ENCODE data around the gene SFPQ.

The SFPQ gene

DNA sequence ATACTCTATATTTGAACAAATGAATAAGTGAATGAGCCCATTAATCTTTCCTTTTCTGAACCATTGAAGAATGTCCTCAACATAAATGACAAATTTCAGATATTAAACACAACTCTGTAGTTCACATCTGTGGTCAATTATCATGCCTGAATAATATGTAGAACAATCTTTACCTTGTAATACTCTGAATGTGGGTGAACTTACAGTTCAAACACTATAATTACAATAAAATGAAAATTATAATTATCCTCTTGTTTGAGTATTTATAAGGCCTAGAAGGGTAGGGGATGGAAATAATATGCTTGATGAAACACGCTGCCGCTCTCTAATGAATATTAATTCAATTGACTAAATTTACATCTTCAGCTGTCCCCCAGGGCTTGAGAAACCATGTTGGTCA is 8.7 kb upstream of the SFPQ start:
- Mint-ChIP-seq H3K4me1 (ENCODE audit: low read depth) (peaks cover 8% of the 10 kb centered on the region), H3K4me3 (no peak overlapping the region), H3K36me3 (ENCODE audit: low read depth) (no peaks in the 10 kb centered on the region), H3K27ac (no peak overlapping the region), H3K27me3 (no peaks in the 10 kb centered on the region), H3K9me3 (no peaks in the 10 kb centered on the region)

DNA sequence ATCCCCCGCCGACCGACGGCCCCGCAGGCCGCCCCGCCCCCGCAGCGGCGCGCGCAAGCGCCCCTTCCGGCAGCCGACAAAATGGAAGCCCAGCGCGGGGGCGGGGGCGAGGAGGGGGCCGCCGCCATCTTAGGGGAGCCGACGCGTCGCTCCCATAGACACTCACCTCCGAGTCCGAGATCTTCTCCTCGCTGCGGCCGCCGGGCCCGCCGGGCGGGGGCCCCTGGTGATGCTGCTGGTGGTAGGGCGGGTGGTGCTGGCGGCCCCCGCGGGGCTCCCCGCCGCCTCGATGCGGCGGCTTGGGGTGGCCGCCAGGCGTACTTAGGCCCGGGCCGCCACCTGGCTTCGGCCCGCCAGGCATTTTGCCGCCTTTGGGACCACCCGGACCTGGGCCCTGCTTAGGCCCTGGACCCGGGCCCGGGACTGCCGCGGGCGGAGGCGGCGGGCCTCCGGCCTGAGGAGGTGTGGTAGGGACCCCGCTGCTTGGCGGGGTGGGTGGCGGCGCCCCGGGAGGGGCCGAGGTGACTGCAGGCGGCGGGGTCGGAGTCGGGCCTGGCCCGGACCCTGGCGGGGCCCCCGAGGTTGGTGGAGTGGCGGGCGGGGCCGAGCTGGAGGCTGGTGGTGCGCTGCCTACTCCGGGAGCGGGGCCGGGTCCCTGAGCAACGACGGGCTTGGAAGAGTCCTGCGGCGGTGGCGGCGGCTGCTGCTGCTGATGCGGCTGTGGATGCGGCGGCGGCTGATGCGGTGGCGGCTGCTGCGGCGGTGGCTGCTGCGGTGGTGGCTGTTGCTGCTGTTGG is 691 bp downstream of the SFPQ start:
- Mint-ChIP-seq H3K36me3 (ENCODE audit: low read depth) (peaks cover 47% of the 10 kb centered on the region), H3K4me1 (ENCODE audit: low read depth) (peaks cover 50% of the 10 kb centered on the region)

GRCh38 chr1:35191429-35192055 is 1.4 kb downstream of the SFPQ start:
- Mint-ChIP-seq H3K27ac (peak overlapping the region; percentile 96), H3K9me3 (no peaks in the 10 kb centered on the region), H3K27me3 (no peaks in the 10 kb centered on the region), H3K4me3 (peak overlapping the region; percentile 92), H3K36me3 (ENCODE audit: low read depth) (peaks cover 54% of the 10 kb centered on the region), H3K4me1 (ENCODE audit: low read depth) (peaks cover 57% of the 10 kb centered on the region)

More for the DNA sequence above, 691 bp downstream of the SFPQ start:
- peak overlapping the region; percentile 92 for H3K4me3 Mint-ChIP-seq
- no peaks in the 10 kb centered on the region for H3K9me3 Mint-ChIP-seq
- H3K27me3 Mint-ChIP-seq: no peaks in the 10 kb centered on the region
- H3K27ac Mint-ChIP-seq: peak overlapping the region; percentile 98

GRCh38 chr1:35190784-35191183 is 2.2 kb downstream of the SFPQ start:
- H3K36me3 Mint-ChIP-seq (ENCODE audit: low read depth): peaks cover 62% of the 10 kb centered on the region
- H3K9me3 Mint-ChIP-seq: no peaks in the 10 kb centered on the region
- no peaks in the 10 kb centered on the region for H3K27me3 Mint-ChIP-seq
- H3K4me3 Mint-ChIP-seq: peak overlapping the region; percentile 92
- peaks cover 65% of the 10 kb centered on the region for H3K4me1 Mint-ChIP-seq (ENCODE audit: low read depth)
- peak overlapping the region; percentile 96 for H3K27ac Mint-ChIP-seq

- peaks cover 85% of the 10 kb centered on the region for H3K4me1 Mint-ChIP-seq (ENCODE audit: low read depth)
- peaks cover 81% of the 10 kb centered on the region for H3K36me3 Mint-ChIP-seq (ENCODE audit: low read depth)
- peak overlapping the region; percentile 92 for H3K4me3 Mint-ChIP-seq
- H3K9me3 Mint-ChIP-seq: no peaks in the 10 kb centered on the region
- peak overlapping the region; percentile 96 for H3K27ac Mint-ChIP-seq
- H3K27me3 Mint-ChIP-seq: no peaks in the 10 kb centered on the region
Observed at GRCh38 chr1:35188578-35189392, 4.2 kb downstream of the SFPQ start.

DNA sequence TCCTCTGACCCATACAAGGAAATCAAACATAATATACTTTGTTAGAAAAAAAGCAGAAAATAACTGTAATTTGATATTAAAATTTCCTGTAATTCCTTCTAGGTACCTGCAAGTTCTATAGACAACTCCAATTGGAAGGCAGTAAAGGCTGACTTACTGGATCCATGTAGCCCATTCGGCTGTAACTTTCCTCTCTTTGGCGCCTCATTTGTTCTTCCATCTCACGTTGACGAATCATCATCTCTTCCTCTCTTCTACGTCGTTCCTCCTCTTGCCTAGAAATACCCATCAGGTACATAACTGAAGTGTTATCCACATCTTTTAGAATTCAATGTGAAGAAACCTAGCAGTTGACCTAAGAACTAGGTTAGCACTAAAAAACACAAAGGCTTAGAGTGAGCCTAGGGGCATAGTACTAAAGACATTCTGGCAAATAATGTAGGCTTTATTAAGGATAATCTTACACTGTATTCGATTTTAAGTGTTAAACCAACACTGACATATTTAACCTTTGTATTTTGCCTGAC is 5.1 kb downstream of the SFPQ start:
- Mint-ChIP-seq H3K27ac (peak overlapping the region; percentile 96), H3K36me3 (ENCODE audit: low read depth) (peaks cover 91% of the 10 kb centered on the region), H3K27me3 (no peaks in the 10 kb centered on the region), H3K4me1 (ENCODE audit: low read depth) (peaks cover 85% of the 10 kb centered on the region), H3K4me3 (peak overlapping the region; percentile 92), H3K9me3 (no peaks in the 10 kb centered on the region)

DNA sequence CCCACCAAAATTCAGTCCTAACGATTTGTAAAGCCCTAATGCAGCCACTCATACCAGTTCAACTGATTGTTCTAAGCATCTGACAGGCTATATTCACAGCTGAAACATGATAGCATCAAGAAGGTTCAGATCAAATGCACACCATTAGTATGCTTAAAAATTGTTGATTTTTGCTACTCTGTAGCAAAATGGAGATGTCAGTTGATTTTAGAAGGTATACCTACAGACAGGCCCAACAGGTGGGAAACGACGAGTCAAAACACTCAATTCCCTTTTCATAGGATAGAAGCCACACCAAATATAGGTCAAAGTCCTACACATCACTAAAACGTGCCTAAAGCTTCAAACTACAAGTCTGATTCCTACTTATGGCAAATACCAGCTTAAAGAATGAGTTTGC is 6.7 kb downstream of the SFPQ start:
- Mint-ChIP-seq H3K4me3 (peak overlapping the region; percentile 92), H3K9me3 (no peaks in the 10 kb centered on the region), H3K27ac (peak overlapping the region; percentile 85), H3K27me3 (no peaks in the 10 kb centered on the region), H3K4me1 (ENCODE audit: low read depth) (peaks cover 100% of the 10 kb centered on the region), H3K36me3 (ENCODE audit: low read depth) (peaks cover 100% of the 10 kb centered on the region)

DNA sequence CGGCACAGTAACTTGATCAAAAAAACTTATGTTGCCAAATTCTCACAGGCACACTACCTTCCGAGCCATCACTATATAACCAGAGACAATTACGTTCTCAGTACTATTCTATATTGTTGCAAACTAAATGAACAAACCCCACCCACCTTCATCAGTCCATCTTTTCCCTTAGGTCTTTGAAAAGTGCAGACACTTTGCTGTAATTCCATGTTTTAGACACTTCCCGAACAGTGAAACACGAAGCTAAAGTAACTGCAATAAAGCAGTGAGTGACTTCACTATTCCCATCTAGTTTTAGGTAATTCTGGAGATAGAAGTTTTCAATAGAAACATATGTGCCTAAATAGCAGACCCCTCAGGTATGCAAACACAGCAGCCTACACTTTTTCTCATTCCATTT is 7.7 kb downstream of the SFPQ start:
- peaks cover 100% of the 10 kb centered on the region for H3K4me1 Mint-ChIP-seq (ENCODE audit: low read depth)
- H3K9me3 Mint-ChIP-seq: no peaks in the 10 kb centered on the region
- peaks cover 100% of the 10 kb centered on the region for H3K36me3 Mint-ChIP-seq (ENCODE audit: low read depth)
- peak overlapping the region; percentile 55 for H3K4me3 Mint-ChIP-seq
- H3K27ac Mint-ChIP-seq: peak overlapping the region; percentile 47
- no peaks in the 10 kb centered on the region for H3K27me3 Mint-ChIP-seq

DNA sequence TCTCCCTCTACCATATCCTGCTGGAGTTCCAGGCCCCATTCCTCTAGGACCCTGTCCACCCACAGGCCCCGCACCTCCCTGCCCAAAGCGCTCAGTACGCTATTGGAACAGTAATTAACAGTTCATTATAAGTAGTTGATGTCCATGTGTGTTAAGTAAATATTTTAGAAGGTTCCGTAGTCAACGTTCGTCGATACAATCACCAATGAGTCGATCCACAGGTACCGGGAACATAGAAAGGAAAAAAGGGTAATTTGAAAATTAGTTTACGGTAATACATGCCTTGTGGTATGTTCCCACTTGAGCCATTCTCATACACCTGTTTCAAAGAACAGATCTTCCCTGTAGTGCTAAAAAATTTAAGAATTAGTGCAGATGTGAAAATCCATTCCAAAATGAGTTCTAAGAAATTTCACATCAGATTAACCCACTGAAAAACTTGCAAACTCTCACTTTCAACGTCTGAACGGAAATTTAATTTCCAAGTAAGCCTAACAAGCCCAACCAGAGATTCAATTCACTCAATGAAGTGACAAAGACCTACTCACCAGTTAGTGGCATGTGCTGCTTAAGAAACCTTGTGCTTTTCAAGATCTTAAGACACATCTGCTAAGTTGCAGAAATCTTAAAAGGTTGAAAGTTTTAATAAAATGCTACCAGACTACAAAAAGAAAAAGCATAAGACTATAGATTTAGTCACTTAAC is 8.3 kb downstream of the SFPQ start:
- Mint-ChIP-seq H3K36me3 (ENCODE audit: low read depth) (peaks cover 100% of the 10 kb centered on the region), H3K9me3 (no peaks in the 10 kb centered on the region), H3K4me3 (peak overlapping the region; percentile 55), H3K4me1 (ENCODE audit: low read depth) (peaks cover 100% of the 10 kb centered on the region), H3K27ac (peak overlapping the region; percentile 47), H3K27me3 (no peaks in the 10 kb centered on the region)

DNA sequence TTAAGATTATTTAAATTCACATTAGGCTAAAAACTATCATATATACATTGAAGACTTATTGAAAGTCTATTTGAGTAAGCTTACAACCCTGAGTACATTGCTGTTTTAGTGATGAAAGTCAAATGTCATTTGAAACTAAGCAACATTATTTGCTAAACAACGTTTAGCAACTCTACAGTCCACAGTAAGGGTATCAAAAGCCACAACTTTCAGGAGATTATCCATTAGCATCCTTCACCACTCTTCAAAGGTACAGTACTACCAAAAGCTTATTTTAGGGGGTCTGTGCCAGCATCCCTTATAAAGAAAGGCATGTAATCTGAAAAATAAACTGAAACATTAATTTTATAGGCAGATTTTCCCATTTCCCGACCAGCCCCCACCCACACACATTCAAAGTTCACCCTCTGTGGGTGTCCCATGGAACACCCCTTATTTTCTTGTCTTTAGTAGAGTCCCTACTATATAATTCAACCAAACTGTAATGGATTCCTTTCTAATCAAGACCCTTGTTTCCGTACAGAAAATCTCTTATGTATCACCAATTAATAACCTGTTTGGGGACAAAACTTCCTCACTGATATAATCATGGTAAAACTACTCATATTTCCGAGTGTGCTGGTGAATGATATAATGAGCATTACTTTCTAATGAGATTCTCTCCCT is 11.0 kb downstream of the SFPQ start:
- peak overlapping the region; percentile 50 for H3K4me3 Mint-ChIP-seq
- peaks cover 100% of the 10 kb centered on the region for H3K36me3 Mint-ChIP-seq (ENCODE audit: low read depth)
- peak overlapping the region; percentile 74 for H3K27ac Mint-ChIP-seq
- peaks cover 76% of the 10 kb centered on the region for H3K4me1 Mint-ChIP-seq (ENCODE audit: low read depth)
- H3K9me3 Mint-ChIP-seq: no peaks in the 10 kb centered on the region
- H3K27me3 Mint-ChIP-seq: no peaks in the 10 kb centered on the region

DNA sequence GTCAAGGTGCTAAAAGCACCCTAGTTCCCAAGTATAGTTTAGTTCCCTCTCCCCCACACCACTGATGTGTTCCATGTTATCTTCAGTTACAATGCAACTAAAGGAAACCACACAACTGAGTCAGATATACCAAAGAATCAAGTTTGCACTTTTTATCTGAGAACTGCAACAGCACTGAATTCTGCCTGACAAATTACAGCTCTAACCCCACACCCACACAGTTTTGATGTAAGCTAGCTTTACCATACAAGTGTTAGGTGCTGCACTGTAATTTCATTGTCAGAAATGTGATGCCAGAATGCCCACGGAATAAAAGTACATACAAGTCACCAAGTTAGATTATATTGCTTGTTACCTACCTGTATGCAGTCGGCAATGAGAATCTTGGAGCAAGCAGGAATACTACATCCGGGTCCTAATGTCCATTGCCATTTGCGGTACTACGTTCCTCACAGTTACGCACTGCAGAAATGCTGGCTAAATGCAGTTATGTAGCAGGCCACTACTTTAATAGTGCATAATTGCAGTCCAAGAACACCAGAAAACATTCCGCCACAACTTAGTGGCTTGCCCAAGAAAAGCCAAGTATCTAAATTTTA is 12.1 kb downstream of the SFPQ start:
- H3K27me3 Mint-ChIP-seq: no peaks in the 10 kb centered on the region
- peak overlapping the region; percentile 61 for H3K27ac Mint-ChIP-seq
- H3K36me3 Mint-ChIP-seq (ENCODE audit: low read depth): peaks cover 96% of the 10 kb centered on the region
- peaks cover 65% of the 10 kb centered on the region for H3K4me1 Mint-ChIP-seq (ENCODE audit: low read depth)
- H3K4me3 Mint-ChIP-seq: peak overlapping the region; percentile 44
- no peaks in the 10 kb centered on the region for H3K9me3 Mint-ChIP-seq

DNA sequence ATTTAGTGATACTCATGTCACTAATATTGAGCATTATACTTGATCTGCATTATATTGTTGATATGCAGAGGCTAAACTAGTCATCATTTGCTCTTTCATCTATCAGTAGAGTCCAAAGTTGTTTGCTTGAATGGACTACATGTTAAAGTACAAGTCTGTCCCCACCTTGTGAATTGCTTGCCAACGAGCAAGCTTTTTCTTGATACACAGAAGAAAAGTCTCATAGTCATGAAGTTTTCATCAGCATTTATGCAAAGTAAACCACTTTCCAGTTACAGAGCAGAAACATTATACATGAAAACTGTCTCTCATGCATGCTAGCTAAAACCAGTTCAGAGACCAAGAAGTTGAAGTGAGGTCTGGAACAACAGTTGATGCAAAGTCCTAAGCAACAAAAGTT is 13.0 kb downstream of the SFPQ start:
- H3K36me3 Mint-ChIP-seq (ENCODE audit: low read depth): peaks cover 95% of the 10 kb centered on the region
- H3K4me1 Mint-ChIP-seq (ENCODE audit: low read depth): peaks cover 56% of the 10 kb centered on the region
- peak overlapping the region; percentile 55 for H3K27ac Mint-ChIP-seq
- no peaks in the 10 kb centered on the region for H3K27me3 Mint-ChIP-seq
- H3K9me3 Mint-ChIP-seq: no peaks in the 10 kb centered on the region
- peak overlapping the region; percentile 31 for H3K4me3 Mint-ChIP-seq

DNA sequence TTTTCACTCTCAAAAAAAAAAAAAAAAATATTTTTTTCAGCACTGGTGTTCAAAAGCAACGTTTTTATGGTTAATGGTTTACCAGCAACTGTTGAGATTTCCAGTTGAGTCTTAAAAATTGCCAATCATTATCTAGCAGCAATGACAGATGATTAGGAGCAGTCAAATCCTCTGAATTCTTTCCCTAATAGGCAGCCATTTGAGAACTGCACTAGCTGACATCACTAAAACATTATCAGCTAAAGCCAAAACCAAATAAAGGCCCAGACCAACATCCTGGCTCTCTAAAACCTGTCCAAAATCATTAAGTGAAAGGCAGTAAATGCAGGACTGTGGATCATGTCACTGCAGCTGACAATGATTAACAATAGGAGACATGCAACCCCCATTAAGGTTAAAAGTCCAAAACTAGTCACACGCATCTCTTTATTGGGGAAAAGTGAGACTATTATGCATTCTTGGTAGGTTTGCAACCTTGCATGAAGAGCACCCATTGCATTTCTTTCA is 14.0 kb downstream of the SFPQ start:
- Mint-ChIP-seq H3K4me1 (ENCODE audit: low read depth) (peaks cover 46% of the 10 kb centered on the region), H3K27me3 (no peaks in the 10 kb centered on the region), H3K27ac (no peak overlapping the region), H3K36me3 (ENCODE audit: low read depth) (peaks cover 93% of the 10 kb centered on the region), H3K9me3 (no peaks in the 10 kb centered on the region), H3K4me3 (no peak overlapping the region)
